ENCODE data around the gene TIMMDC1.

GRCh38 chr3:119483101-119483500 lies 15.2 kb upstream of the TIMMDC1 start:
- no peak for TF ChIP-seq REST (IDR thresholded peaks at IDR 0.05; ENCODE audit: low read depth)
- no peak for TF ChIP-seq POLR2AphosphoS5 (IDR thresholded peaks at IDR 0.05; ENCODE audit: low read depth, low read length)
- TF ChIP-seq CTCF (IDR thresholded peaks at IDR 0.05 in 2 of 3, conservative IDR thresholded peaks at IDR 0.05 in 1 of 3; ENCODE audit: borderline replicate concordance in 1 of 3, insufficient read depth in 1 of 3, low read depth in 2 of 3, low read length in 2 of 3), result no peak
- no peak for TF ChIP-seq EZH2phosphoT487 (IDR thresholded peaks at IDR 0.05; ENCODE audit: borderline replicate concordance)
